Calu3 (cell line): Measurements from ENCODE around the gene CD209. TPM values are rescaled to one million over a fixed set of nuclear protein-coding genes. Genes with fewer than 3 reads are reported as not detected.

Source experiments
- BruUV-seq: library from RNA; stranded (reverse); fragments of 400-500 nt; replicated peaks from 2 replicates; lab custom pipeline; 2021; lab: Mats Ljungman, UMichigan
- CTCF ChIA-PET: fragments of 300-600 bp; sonication (Branson Sonifier 250); formaldehyde crosslinking; loops from one replicate; lab custom pipeline; 2022; ENCODE audit warnings: antibody characterized with exemption; lab: Charles Lee
- DNase-seq: peaks from one replicate; pipeline ENCODE4 v3.0.0; 2022
- H3K27ac Mint-ChIP-seq: one replicate; pipeline ENCODE4 v1.8.0; 2022; ENCODE audit warnings: mixed read lengths; ENCODE audit not compliant: unreplicated experiment
- H3K27me3 Mint-ChIP-seq: one replicate; pipeline ENCODE4 v1.8.0; 2022; ENCODE audit warnings: mixed read lengths; ENCODE audit not compliant: unreplicated experiment
- H3K36me3 Mint-ChIP-seq: one replicate; pipeline ENCODE4 v1.8.0; 2022; ENCODE audit warnings: mild to moderate bottlenecking, moderate library complexity, mixed read lengths; ENCODE audit not compliant: insufficient read depth, unreplicated experiment
- H3K4me1 Mint-ChIP-seq: one replicate; pipeline ENCODE4 v1.8.0; 2022; ENCODE audit warnings: mild to moderate bottlenecking, low read depth, mixed read lengths; ENCODE audit not compliant: unreplicated experiment
- H3K4me3 Mint-ChIP-seq: one replicate; pipeline ENCODE4 v1.8.0; 2022; ENCODE audit warnings: mild to moderate bottlenecking, low read depth, moderate library complexity, mixed read lengths; ENCODE audit not compliant: unreplicated experiment
- H3K9me3 Mint-ChIP-seq: one replicate; pipeline ENCODE4 v1.8.0; 2022; ENCODE audit warnings: low read depth, mixed read lengths; ENCODE audit not compliant: unreplicated experiment
- CTCF ChIP-seq: fragments of 200-600 bp; IDR thresholded peaks from one replicate; pipeline ENCODE4 v1.8.0; 2022; ENCODE audit warnings: antibody characterized with exemption; ENCODE audit not compliant: unreplicated experiment
- intact Hi-C: fragments of 100-400 bp; cut with micrococcal nuclease; formaldehyde crosslinking; loops from one replicate; pipeline ENCODE4 v1.10.0; 2022; ENCODE audit not compliant: unreplicated experiment
- total RNA-seq: library from RNA; stranded (reverse); gene quantifications from 2 replicates; pipeline ENCODE4 v1.2.3, GENCODE V29; 2022

The CD209 gene
- total RNA-seq, 1 experiment from 2014 or later = not detected

GRCh38 chr19:7788178-7788932, 41.0 kb upstream of the CD209 start:
- intact Hi-C loops = no loop called here
- TF ChIP-seq CTCF = no peak
- Mint-ChIP-seq H3K27ac (no peak overlapping the region), H3K4me1 (peaks cover 21% of the 10 kb centered on the region), H3K4me3 (no peak overlapping the region), H3K27me3 (peaks cover 24% of the 10 kb centered on the region), H3K9me3 (no peaks in the 10 kb centered on the region), H3K36me3 (no peaks in the 10 kb centered on the region)
- DNase-seq = no peak
- no TSS peak for BruUV-seq
- CTCF ChIA-PET = no interaction called here

- no TSS peak for BruUV-seq
- intact Hi-C loops = no loop called here
- TF ChIP-seq CTCF = no peak
- DNase-seq = no peak
- no peaks in the 10 kb centered on the region for H3K36me3 Mint-ChIP-seq
- H3K4me3 Mint-ChIP-seq = no peak overlapping the region
- no peak overlapping the region for H3K27ac Mint-ChIP-seq
- no peaks in the 10 kb centered on the region for H3K9me3 Mint-ChIP-seq
- CTCF ChIA-PET = no interaction called here
- H3K27me3 Mint-ChIP-seq = peaks cover 29% of the 10 kb centered on the region
- peaks cover 19% of the 10 kb centered on the region for H3K4me1 Mint-ChIP-seq
Observed at GRCh38 chr19:7787602-7788177, 40.4 kb upstream of the CD209 start.

GRCh38 chr19:7787141-7787540, 39.8 kb upstream of the CD209 start:
- no peak for DNase-seq
- no TSS peak for BruUV-seq
- CTCF ChIA-PET = no interaction called here
- H3K9me3 Mint-ChIP-seq = no peaks in the 10 kb centered on the region
- H3K4me1 Mint-ChIP-seq = peaks cover 14% of the 10 kb centered on the region
- TF ChIP-seq CTCF = no peak
- intact Hi-C loops = no loop called here
- no peaks in the 10 kb centered on the region for H3K36me3 Mint-ChIP-seq
- H3K27ac Mint-ChIP-seq = no peak overlapping the region
- H3K27me3 Mint-ChIP-seq = peaks cover 33% of the 10 kb centered on the region
- H3K4me3 Mint-ChIP-seq = no peak overlapping the region

- intact Hi-C loops = no loop called here
- H3K4me3 Mint-ChIP-seq = no peak overlapping the region
- H3K27me3 Mint-ChIP-seq = peaks cover 55% of the 10 kb centered on the region
- no peak for DNase-seq
- no peaks in the 10 kb centered on the region for H3K36me3 Mint-ChIP-seq
- peaks cover 9% of the 10 kb centered on the region for H3K4me1 Mint-ChIP-seq
- no peak overlapping the region for H3K27ac Mint-ChIP-seq
- no peak for TF ChIP-seq CTCF
- CTCF ChIA-PET = no interaction called here
- H3K9me3 Mint-ChIP-seq = no peaks in the 10 kb centered on the region
- no TSS peak for BruUV-seq
Observed at GRCh38 chr19:7784856-7785255, 37.5 kb upstream of the CD209 start.
